NOMO-1 (cell line): ENCODE measurements around the gene IDH3A.

Experiments
- DNase-seq, 2 experiments: peaks; one replicate each; lab custom pipeline; 2025; ENCODE audit not compliant: unreplicated experiment in 2 of 2; lab: John Stamatoyannopoulos, UW

The IDH3A gene

DNA sequence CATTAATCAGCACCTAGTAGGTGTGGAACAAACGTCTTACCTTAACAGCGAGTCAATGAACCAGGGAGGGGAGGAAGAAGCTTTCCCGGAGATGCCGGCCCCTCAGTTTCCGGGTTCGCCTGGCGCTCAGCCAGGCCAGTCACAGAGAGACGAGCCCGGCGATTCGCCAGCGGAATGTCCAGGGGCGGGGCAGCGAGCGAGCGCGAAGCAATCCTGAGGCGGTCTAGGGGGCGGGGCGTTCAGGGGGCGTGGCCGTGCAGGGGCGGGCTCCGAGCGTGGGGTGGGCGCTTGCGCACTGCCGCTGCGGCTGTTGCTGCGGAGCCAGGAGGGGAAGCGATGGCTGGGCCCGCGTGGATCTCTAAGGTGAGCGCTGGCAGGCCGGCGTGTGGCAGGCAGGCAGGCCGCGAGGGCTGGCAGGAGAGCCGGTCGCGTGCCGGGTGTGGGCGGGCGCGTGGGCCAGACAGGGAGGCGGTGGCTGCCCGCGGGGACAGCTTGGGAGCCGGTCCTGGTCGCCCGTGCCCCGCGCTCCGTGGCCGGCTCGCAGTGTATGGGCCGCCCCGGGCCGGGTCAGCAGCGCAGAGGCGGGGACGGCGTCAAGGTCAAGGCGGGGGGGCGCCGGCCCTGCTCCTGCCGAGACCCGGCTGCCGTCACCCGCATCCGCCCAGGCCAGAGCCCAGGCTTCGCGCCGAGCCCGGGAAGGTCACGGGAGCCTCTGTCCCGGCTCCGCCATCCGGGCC is at the start of gene IDH3A:
Gene IDH3A (plus strand): TSS at position 295 of the 737 bp plus-strand sequence. CDS start 42 bp downstream, at position 337.
- peak; percentile 94 to 96 for DNase-seq

DNA sequence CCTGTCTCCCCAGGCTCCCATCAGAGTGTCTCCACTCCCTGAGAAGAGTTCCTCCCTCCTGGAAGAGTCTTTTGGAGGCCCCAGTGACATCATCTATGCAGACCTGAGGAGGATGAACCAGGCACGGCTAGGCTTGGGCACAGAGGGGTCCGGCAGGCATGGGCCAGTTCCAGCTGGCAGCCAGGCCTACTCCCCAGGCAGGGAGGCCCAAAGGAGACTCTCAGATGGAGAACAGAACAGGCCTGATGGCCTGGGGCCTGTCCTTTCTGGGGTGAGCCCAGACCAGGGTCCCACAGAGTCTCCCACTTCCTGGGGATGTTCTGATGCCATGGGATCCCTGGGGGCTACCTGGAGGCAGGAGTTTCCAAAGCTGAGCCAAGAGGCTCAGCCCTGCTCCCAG is 48.3 kb upstream of the IDH3A start:
- DNase-seq, result no peak

DNA sequence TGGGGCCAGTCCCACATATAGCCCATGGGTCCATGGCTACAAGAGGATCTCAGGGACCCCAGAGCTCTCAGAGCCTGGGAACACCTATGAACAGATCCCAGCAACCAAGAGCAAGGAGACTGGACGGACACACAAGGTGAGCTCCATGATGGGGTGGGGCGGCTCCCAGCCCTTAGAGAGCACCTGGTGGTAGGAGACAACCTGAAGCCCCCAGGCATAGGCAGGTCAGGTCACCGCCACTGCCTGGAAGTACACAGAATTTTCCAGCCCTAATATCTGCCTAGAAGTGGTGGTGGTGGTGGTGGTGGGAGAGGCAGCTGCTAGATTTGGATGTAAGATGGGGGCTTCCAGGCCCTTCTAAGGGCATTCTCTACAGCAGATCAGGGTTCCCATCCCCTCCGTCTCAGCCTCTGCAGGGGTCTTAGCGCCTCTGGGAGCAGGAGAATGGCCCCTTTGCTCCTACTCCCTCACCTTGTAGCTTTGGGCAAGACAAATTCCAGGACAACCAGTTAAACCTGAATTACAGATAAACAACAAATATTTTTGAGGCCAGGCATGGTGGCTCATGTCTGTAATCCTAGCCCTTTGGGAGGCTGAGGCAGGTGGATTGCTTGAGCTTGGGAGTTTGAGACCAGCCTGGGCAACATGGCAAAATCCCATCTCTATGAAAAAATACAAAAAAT is 47.6 kb upstream of the IDH3A start:
- no peak for DNase-seq

DNA sequence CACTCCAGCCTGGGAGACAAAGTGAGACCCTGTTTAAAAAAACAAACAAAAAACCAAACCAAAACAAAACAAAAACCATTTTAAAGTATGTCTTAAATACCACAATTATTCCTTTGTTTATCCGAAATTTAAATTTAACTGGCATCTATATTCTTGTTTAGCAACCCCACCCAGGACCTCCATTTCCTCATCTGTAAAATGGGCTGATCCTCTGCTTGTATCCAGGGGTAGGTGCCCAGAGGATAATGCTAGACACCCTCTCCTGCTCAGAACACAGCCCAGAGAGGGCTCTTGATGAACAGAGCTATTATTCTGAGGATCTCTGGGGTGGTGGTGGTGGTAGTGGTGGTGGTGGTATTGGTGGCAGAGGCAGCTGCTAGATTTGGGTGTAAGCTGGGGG is 47.0 kb upstream of the IDH3A start:
- no peak for DNase-seq

DNA sequence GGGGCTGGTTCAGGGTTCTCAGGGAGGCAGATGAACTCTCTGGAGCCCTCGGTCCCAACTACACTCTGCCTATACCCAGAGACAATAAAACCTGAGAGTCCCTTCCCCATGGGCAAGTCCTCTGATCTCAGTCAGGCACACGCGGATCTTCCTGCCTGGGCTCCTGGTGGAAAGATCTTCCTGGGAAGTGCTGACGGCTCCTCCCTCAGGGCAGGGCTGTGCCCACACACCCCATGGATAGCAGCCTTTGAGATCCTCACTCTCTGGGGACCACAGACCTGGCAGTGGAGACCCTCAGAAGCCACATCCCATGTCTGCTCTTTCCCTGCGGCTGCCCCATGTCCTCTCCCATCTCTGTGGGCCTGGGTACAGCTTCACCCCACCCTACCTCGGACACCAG is 46.4 kb upstream of the IDH3A start:
- DNase-seq, result no peak

DNA sequence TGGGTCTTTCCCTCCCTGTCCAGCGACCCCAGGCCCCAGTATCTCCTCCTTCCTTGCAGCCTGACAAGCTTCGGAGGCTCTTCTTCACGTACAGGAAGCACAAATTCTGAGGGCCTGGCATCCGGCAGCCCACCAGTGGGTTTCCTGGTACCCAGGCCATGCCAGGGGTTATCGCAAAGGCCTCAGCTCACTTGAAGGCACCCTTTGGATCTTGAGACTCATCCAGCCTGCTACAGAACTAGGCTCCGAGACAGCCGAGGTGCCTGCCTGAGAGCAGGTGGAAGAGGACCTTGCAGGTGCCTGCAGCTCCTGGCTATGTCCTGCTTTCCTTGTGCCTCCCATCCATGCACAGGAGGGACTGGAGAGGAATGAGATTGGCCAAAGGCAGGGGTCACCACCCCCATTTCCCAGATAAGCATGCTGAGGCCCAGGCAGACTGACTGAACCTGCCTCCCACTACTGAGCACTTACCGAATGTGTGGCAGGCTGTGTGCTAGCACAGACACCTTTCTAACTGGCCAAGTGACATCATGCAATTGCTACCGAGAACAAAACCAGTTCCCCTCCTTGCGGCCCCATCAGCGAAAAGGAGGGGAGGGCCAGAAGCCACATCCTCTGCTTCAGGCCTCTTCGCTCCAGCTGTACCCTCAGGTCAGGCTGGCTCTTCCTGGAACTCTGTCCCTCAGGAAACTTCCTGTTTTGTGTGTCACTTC is 45.6 kb upstream of the IDH3A start:
- peak; percentile 39 to 43 for DNase-seq

DNA sequence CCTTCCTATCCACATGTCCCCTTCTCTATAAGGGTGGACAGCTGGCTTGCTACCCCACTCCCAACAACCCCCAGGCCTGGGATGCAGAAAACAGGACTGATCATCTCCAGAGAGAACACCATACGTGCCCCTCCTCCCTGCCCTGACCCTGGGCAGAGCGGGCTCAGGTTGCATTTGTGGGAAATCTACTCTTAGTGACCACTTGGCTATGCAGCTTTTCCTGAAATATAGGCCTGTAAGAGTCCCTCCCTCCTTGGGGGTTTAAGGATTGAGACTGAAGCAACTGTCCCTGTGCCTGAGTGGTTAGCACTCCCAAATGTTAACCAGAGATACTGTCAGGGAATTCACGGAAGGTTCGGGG is 45.1 kb upstream of the IDH3A start:
- no peak for DNase-seq

DNA sequence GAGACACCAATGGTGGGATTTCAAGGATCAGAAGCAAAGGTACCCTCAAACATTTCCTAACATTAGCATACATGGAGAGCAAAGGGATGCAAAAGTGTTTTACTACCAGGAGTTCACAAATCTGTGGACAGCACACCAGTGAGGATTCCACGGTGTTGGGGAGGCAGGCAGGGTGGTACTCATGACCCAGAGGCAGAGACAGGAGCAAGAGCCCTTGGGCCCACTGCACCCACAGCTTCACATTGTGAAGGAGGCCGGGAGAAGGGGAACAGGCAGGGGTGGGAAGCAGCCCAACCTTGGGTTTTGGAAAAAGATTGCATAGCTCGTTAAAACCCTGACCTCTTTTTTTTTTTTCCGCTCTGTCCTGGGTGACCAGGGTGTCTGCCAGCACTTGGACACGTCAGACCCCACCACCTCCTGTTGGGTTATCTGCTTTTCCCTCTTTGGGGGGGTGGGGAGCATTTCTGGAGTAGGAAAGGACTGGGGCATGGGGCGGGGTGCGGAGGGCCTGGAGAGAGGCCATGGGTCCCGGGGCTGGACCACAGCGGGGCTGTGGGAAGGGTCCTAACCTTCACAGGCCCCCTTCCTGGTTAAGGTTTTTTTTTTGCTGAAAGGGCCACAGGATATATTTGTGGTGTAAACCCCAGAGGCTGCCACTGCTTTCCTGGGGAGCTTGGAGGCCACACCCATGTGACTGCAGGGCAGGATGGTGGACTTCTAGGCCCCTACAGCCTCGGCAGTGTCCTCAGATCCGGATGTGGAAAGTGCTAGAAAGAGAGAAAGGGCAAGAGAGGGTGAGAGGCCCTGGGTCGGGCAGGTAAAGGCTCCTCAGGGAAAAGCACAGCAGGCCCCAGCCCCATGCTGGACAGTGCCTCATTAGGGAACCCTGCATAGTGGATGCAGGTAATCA is 44.3 kb upstream of the IDH3A start:
- DNase-seq, result no peak

DNA sequence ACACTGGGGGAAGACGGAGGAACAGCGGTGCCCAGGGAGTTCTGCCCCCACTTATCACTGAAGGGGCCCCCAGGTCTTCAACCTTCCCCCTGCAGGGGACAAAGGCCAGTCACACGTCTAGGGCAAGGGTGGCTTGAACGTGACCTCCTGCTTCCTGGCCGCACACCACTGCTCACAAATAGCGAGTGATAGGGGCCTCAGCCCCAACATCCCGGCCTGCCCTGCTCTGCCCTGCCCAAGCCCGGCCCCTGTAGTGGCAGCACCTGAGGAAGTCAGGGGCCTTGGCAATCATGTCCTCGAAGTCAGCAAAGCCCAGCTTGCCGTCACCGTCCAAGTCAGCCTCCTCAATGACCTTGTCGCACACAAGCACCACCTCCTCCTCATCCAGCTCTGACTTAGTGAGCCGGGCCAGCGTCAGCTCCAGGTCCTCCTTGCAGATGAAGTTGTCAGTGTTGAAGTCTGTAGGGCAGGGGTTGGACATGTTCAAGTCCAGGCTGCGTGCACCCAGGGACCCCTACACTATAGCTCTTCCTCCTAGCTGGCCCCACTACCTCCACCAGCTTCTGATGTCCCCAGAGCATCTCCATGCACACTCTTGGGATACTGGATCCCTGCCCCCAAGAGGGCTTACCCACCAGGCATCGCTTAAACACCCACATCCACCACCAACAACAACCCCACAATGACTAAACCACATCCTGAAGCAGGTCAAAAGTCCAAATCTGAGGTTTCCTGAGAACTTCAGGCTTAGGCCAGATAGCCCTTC is 43.5 kb upstream of the IDH3A start:
- no peak for DNase-seq

DNA sequence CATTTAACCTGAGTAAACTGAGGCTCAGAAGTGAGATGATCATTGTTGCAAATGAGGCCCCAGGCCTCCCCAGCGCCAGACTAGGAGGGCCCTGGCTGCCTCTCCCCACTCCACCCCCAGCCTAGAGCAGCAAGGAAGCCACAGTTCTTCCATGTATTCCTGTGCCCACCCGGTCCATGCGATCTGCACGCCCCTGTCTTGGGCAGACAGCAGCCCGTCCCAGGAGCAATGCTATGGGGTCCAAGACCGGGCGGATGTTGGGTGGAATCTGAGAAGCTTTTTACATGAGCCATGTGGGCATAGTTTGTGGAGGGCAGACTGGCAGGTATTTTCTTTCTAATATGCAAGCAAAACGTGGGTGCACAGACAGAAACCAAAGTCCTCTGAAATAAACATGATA is 41.7 kb upstream of the IDH3A start:
- no peak for DNase-seq

DNA sequence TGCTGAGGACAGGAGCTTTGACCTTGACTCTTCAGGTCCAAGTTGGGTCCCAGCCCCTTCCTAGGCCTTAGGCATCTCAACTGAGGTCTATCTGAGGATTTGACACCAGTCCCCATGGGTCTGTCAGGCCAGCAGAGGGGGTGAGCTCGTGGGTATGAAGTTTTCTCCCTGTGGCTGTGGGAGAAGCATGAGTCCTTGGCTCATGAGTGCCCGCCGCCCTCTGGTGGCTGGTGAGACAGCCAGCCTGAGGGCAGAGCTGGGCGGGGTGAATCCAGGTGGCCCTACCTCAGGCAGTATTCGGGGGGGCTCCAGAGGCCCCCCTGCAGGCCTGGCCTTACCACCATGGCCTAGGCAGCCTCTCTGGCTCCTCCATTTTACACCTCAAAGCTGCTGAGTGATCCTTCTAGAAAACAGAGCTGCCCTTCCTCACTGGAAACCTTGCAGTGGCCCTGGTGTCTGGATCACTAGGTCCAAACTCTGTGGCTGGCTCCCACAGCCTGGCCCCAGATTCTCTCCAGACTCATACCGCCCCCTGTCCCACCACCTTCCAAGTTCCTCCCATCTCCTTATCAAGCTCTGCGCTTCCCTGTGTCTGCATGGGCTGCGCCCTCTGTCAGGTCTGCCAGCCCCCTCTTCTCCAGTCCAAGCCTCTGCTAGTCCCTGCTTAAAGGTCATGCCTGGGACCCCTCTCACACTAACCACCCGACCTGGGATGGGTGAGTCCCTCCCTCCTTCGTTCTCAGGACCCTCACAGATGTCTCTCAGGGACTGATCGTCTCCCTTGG is 40.7 kb upstream of the IDH3A start:
- DNase-seq, result peak; percentile 71 to 80

DNA sequence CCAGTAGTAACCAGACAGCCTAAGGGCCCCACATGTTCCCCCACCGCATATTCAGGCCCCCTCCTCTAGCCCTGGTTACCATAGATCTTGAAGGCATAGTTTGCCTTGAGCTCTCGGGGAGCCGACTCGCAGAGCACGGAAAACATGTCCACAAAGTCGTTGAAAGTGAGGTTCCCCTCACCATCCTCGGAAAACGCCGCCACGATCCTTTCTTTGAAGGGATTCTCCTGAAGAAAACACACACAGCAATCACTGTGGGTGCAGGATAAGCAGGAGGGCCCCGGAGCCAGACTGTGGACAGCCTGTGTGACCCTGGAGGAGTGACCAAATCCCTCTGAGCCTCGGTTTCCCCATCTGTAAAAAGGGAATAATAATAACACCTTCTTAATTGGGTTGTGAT is 40.0 kb upstream of the IDH3A start:
- DNase-seq, result no peak

DNA sequence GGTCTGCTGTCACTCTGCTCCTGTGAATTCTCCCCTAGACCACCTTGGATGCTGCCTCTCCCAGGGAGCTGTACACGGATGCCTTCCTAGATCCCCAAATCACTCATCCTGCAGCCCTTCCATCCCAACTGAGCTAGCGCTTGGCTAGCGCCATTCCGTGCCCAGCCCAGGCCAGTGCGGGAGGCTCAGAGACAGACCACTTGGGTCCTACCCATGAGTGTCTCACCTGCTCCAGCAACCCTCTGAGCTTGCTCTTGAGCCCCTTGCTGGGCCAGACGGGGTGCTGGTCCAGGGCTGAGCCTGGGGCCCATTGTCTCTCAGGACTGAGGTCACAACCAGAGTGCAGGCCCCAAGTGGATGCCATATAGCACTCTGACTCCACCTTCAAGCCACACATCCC is 39.1 kb upstream of the IDH3A start:
- DNase-seq, result no peak

DNA sequence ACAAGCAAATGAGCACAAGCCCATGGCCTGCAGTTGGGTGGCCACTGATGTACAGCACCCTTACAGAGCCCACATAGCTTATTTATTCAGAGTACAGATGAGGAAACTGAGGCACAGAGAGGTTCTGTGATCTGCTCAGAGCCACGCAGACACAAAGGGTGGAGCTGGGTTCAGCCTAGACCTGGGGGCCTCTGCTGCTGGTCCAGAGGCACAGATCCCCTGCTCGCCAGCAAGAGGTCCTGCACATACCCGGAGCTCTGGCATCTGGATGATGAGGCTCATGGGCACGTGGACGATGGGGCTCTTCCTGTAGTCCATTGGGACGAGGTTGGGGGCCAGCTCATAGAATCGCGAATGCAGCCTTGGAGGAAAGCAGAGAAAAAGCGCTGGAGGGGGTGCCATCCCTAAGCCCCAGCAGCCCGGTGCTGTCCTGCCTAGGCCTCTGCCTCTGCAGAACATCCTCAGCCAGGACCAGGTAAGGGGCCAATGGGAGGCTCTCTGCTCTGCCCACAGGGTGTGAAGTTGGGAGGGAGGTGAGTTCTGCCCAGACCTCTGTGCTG is 38.2 kb upstream of the IDH3A start:
- DNase-seq, result no peak

DNA sequence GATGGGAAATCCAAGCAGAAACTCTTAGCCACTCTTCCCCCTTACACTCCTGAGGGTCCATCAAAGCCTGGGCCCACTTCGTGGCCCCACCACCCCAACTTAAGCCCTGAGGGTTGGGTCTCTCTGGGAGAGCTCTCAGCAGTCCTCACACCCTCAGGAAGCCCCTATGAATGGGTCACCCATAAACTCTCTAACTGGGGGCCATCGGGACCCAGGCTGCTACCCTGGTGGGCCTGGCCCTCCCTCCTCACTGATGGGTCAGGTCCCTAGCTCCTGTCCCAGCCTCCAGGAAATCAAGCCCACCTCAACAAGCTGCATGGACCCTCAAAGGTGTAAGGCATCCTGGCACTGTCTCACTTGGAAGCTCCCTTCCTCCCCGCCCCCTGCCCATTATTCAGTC is 37.4 kb upstream of the IDH3A start:
- DNase-seq, result no peak

DNA sequence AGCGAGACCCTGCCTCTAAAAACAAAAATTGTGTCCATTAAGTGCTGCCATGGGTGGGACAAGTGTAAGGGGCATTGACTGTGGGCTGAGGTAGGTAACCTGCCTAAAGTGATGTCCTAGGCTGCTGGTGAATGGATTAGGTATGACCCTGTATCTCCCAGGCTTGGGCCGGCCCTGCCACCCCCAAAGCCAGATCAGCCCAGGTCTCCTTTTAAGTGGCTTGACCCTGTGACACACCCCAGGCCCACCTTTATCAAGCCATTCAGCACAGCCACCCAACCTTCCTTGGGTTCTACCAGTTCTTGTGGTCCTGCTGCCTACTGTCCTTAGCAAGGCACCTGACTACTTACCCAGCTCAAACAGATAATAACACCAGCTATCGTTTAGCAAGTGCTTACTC is 36.6 kb upstream of the IDH3A start:
- DNase-seq, result no peak

DNA sequence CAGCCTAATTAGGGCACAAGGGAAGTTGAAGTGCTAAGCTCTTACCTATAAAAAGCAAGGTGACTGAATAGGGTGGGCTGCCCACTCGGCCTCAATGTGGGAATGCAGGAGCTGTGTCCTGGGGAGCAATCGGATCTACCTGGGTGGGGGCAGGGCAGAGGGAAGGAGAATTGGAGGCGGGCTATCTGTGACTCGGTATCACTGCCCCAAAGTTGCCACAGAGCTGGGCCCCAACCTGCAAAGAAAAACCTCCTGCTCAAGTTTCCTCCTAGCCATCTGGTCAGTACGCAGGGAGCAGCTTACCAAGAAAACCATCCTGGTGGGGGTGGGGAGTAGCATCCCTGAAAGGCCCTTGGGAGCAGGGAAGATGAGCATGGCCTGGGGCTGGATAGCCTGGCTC is 28.6 kb upstream of the IDH3A start:
- no peak for DNase-seq

DNA sequence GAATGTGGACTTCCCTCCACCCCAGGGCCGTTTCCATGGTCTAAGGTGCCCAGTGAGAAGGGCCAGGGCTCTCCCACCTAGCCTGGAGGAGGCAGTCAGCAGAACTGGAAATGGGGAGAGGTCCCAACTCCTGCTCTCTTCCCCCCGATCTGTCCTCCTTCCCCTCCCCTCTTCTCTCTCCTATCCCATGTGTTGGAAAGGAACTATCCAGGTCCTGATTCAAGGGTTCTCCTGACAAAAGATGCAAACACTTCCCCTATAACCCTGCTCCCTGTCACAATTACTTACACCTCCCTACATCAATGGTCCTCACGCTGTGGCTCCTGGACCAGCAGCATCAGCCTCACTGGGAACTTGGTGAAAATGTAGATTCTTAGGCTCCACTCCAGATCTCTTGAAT is 23.9 kb upstream of the IDH3A start:
- no peak for DNase-seq

DNA sequence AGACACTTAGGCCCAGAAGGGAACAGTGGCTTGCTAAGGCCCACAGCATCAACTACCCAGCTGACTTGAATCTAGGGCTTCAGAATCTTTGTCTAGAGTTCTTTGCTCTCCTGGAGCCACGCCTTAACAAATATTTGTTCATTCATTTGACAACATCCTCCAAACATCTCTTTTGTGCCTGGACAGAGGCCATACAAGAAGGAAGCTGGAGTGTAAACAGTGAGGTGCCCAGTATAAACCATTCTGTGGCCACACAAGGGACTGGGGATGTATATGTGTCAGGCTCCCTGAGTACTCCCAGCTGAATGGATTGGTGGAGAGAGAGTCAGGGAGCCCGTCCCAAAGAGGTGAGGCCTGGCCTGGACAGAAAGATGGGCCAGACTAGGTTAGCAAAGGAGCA is 21.3 kb upstream of the IDH3A start:
- DNase-seq, result no peak
